ENCODE data around the gene TMEM253.

Gene TMEM253

GRCh38 chr14:21100931-21101330 lies at the start of gene TMEM253:
Gene TMEM253 (plus strand): TSS chr14:21101066. CDS start chr14:21101344, 278 bp downstream.
- no peak for DNase-seq (ENCODE audit: low read depth in 2 of 2)

GRCh38 chr14:21053184-21054122 lies 47.4 kb upstream of the TMEM253 start:
- no peak for DNase-seq (ENCODE audit: low read depth in 2 of 2)

- DNase-seq (ENCODE audit: low read depth in 2 of 2) = no peak
These were observed 46.6 kb upstream of the TMEM253 start for GRCh38 chr14:21054123-21054767.

- no peak for DNase-seq (ENCODE audit: low read depth in 2 of 2)
These were observed 46.1 kb upstream of the TMEM253 start for GRCh38 chr14:21054768-21055145.

- no peak for DNase-seq (ENCODE audit: low read depth in 2 of 2)
These were observed 45.3 kb upstream of the TMEM253 start for GRCh38 chr14:21055432-21056117.

- no peak for DNase-seq (ENCODE audit: low read depth in 2 of 2)
These were observed 44.2 kb upstream of the TMEM253 start for GRCh38 chr14:21056520-21057163.

GRCh38 chr14:21057803-21058675 lies 42.8 kb upstream of the TMEM253 start, which contains the start of gene RNASE8:
Gene RNASE8 (plus strand): TSS chr14:21057822. CDS start chr14:21057893, 71 bp downstream.
- no peak for DNase-seq (ENCODE audit: low read depth in 2 of 2)

- DNase-seq (ENCODE audit: low read depth in 2 of 2) = no peak
These were observed 42.0 kb upstream of the TMEM253 start for GRCh38 chr14:21058903-21059302.

GRCh38 chr14:21059842-21060613 lies 40.8 kb upstream of the TMEM253 start:
- DNase-seq (ENCODE audit: low read depth in 2 of 2) = no peak

- no peak for DNase-seq (ENCODE audit: low read depth in 2 of 2)
These were observed 40.1 kb upstream of the TMEM253 start for GRCh38 chr14:21060614-21061346.

- DNase-seq (ENCODE audit: low read depth in 2 of 2) = no peak
These were observed 39.6 kb upstream of the TMEM253 start for GRCh38 chr14:21061347-21061668.

- peak; percentile 71 to 74 for DNase-seq (ENCODE audit: low read depth in 2 of 2)
These were observed 37.4 kb upstream of the TMEM253 start for GRCh38 chr14:21063479-21063878.

- DNase-seq (ENCODE audit: low read depth in 2 of 2) = no peak
These were observed 33.9 kb upstream of the TMEM253 start for GRCh38 chr14:21066882-21067502.

- no peak for DNase-seq (ENCODE audit: low read depth in 2 of 2)
These were observed 32.1 kb upstream of the TMEM253 start for GRCh38 chr14:21068521-21069387.

GRCh38 chr14:21069388-21070082 lies 31.3 kb upstream of the TMEM253 start:
- DNase-seq (ENCODE audit: low read depth in 2 of 2) = no peak

GRCh38 chr14:21070083-21070609 lies 30.7 kb upstream of the TMEM253 start, which contains the start of gene ARHGEF40:
Gene ARHGEF40 (plus strand): TSS chr14:21070304. CDS start chr14:21070397, 93 bp downstream.
- no peak for DNase-seq (ENCODE audit: low read depth in 2 of 2)

Data from fibroblast of skin of left biceps (primary cell).